Karpas-422 (cell line): Measurements from ENCODE around the gene SFXN1. TPM values are rescaled to one million over a fixed set of nuclear protein-coding genes. Genes with fewer than 3 reads are reported as not detected.

Experiments used
- DNase-seq: peaks from one replicate; pipeline ENCODE4 v3.0.0-alpha.2; 2015
- H2AFZ ChIP-seq: fragments of 200-600 bp; sonication (generic); 2 replicates; pipeline ENCODE4 v1.6.1; 2014; ENCODE audit warnings: antibody characterized with exemption, low read length, mixed read lengths
- H3K27ac ChIP-seq: fragments of 200-600 bp; sonication (generic); 2 replicates; pipeline ENCODE4 v1.5.1; 2014; ENCODE audit warnings: mild to moderate bottlenecking, low read length, moderate library complexity
- H3K27me3 ChIP-seq: fragments of 200-600 bp; sonication (generic); 2 replicates; pipeline ENCODE4 v1.6.1; 2014; ENCODE audit warnings: low read length, mixed read lengths
- H3K36me3 ChIP-seq: fragments of 200-600 bp; sonication (generic); 2 replicates; pipeline ENCODE4 v1.6.1; 2014; ENCODE audit warnings: low read length, mixed read lengths; ENCODE audit not compliant: insufficient read depth
- H3K4me1 ChIP-seq: fragments of 200-600 bp; sonication (generic); 2 replicates; pipeline ENCODE4 v1.6.1; 2014; ENCODE audit warnings: mild to moderate bottlenecking, low read length, mixed read lengths
- H3K4me2 ChIP-seq: fragments of 200-600 bp; sonication (generic); 2 replicates; pipeline ENCODE4 v1.6.1; 2014; ENCODE audit warnings: low read length, low read depth, mild to moderate bottlenecking; ENCODE audit not compliant: poor library complexity, severe bottlenecking
- H3K4me3 ChIP-seq: fragments of 200-600 bp; sonication (generic); 2 replicates; pipeline ENCODE4 v1.5.1; 2014; ENCODE audit warnings: mild to moderate bottlenecking, antibody characterized with exemption, low read length, mixed read lengths
- H3K79me2 ChIP-seq: fragments of 200-600 bp; sonication (generic); 2 replicates; pipeline ENCODE4 v1.6.1; 2014; ENCODE audit warnings: mild to moderate bottlenecking, low read length, mixed read lengths
- H3K9ac ChIP-seq: fragments of 200-600 bp; sonication (generic); 2 replicates; pipeline ENCODE4 v1.6.0; 2014; ENCODE audit warnings: low read length
- H3K9me2 ChIP-seq: fragments of 200-600 bp; sonication (generic), shearing (Covaris generic); replicated peaks from 2 replicates; pipeline ENCODE4 v1.6.0; 2014; ENCODE audit warnings: mild to moderate bottlenecking, low read length, moderate library complexity; ENCODE audit not compliant: insufficient read depth
- H3K9me3 ChIP-seq: fragments of 300-700, 200-600 bp; sonication (generic); 2 replicates; pipeline ENCODE4 v1.6.1; 2014; ENCODE audit warnings: low read length, mixed read lengths
- H4K20me1 ChIP-seq: fragments of 200-600 bp; sonication (generic); 2 replicates; pipeline ENCODE4 v1.6.1; 2014; ENCODE audit warnings: mild to moderate bottlenecking, antibody characterized with exemption, low read length, low read depth; ENCODE audit not compliant: insufficient read depth
- total RNA-seq: library from RNA; depleted of rRNA; stranded (reverse); fragments of >200 nt; shearing (Covaris generic); gene quantifications from 2 replicates; pipeline ENCODE4 v1.2.3, GENCODE V29; 2014; ENCODE audit warnings: low replicate concordance

The SFXN1 gene
- total RNA-seq, 1 experiment from 2014 or later: 87.3 TPM

DNA sequence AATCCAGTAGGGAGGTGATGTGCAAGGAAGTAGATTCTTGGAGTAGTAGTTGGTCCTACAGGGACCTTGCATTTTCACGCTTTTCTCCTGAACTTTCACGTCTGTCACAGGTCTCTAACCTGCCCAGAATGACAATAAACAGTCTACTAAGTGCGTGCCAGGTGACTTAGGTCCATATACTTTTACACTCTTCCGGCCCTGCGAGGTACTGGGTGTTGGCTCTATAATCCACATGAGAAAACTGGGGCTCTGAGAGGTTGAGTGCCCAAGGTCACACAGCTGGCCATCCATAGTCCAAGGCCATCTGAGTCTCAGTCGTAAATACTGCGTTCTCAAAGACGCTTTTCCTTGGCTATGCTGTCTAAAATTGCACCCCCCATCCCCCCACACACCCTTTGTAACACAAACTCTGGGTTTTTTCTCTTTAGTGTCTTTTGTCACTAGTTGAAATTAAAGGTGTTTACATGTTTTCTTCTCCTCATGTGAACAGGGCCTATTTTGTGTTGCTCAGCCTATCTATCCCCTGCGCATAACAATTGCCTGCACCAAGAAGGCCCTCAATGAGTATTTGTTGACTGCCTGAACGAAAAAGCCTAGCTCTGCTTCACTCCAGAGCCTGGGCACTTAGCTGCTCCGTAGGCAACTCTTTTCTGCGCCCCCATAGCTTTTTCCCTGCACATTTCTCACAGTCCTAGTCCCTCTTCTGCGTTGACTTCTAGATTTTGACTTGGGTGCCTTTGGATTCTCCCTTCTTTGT is 943 bp downstream of the SFXN1 start:
- Histone ChIP-seq H4K20me1 (peaks cover 24% of the 10 kb centered on the region), H3K27me3 (no peaks in the 10 kb centered on the region), H3K9ac (peak overlapping the region; percentile 93), H3K4me3 (peak overlapping the region; percentile 91), H3K4me1 (peaks cover 16% of the 10 kb centered on the region), H3K9me3 (no peaks in the 10 kb centered on the region), H3K4me2 (peak overlapping the region; percentile 92), H3K79me2 (peaks cover 58% of the 10 kb centered on the region), H3K27ac (no peak overlapping the region), H3K9me2 (no peaks in the 10 kb centered on the region), H3K36me3 (peaks cover 19% of the 10 kb centered on the region), H2AFZ (peak overlapping the region; percentile 72; the same call in 1 of the 2 replicates)
- no peak for DNase-seq

DNA sequence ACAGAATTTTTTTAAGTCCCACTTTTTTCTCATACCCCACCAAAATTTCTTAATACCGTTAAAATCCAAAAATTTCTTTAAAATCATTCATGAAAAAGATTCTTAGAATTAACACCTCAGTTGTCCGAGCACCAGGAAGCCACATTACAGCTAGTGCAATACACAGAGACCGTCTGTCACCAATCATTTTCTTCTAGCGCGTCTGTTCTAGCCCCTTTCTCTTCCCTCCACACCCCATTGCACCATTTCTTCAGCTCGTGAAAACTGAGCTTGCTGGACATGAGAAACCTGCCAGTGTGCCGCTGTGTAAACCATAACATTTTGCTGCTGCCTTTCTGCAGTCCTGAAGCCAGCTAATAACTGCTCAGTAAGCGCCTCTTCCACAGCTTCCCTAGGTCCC is 5.0 kb downstream of the SFXN1 start:
- Histone ChIP-seq H3K4me3 (no peak overlapping the region), H3K4me2 (no peak overlapping the region), H3K4me1 (peaks cover 12% of the 10 kb centered on the region), H3K27me3 (no peaks in the 10 kb centered on the region), H2AFZ (no peak overlapping the region), H3K36me3 (peaks cover 22% of the 10 kb centered on the region), H3K9ac (no peak overlapping the region), H4K20me1 (peaks cover 54% of the 10 kb centered on the region), H3K9me3 (no peaks in the 10 kb centered on the region), H3K27ac (no peak overlapping the region), H3K79me2 (peaks cover 98% of the 10 kb centered on the region), H3K9me2 (no peaks in the 10 kb centered on the region)
- DNase-seq: no peak

DNA sequence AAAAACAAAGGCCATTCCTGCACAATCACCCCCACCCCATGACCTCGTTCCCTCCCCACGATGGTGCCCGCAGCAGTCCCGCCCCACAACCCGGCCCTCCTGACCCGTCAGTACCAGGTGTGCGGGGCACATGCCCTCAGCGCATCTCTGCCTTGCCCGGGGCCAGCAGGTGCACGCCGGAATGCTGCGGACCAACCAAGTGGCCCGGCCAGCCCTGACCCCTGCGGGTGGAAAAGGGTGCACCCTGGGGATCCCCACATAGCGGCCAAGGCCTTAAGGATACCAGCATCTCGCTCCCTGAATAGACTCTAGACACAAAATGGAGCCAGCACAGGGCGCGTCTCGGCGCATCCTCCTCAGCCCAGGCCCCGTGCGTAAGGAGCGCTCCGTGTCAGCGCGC is 6.0 kb downstream of the SFXN1 start:
- Histone ChIP-seq H3K4me3 (no peak overlapping the region), H3K4me2 (no peak overlapping the region), H3K27ac (no peak overlapping the region), H3K9me3 (no peaks in the 10 kb centered on the region), H2AFZ (no peak overlapping the region), H3K4me1 (peaks cover 12% of the 10 kb centered on the region), H4K20me1 (peaks cover 64% of the 10 kb centered on the region), H3K79me2 (peaks cover 100% of the 10 kb centered on the region), H3K36me3 (peaks cover 31% of the 10 kb centered on the region), H3K9ac (no peak overlapping the region), H3K9me2 (no peaks in the 10 kb centered on the region), H3K27me3 (no peaks in the 10 kb centered on the region)
- DNase-seq: no peak

DNA sequence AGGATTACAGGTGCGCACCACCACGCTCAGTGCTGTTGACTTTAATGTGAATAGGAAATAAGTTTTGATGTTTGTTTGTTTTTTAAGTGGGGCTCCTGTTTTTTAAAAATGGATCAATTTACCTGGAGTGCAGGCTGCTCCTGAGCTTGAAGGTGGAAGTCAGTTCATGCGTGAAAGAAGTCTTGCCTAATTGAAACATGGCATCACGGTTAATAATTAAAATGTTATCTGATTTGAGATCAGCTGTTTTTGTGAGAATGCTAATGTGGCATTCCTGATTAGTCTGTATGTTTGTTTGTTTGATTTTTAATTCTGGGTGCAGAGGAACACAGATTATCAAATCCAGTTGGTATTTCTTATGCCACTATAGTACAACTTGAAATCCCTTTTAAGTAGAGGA is 6.5 kb downstream of the SFXN1 start:
- Histone ChIP-seq H3K9ac (no peak overlapping the region), H3K27ac (no peak overlapping the region), H3K9me2 (no peaks in the 10 kb centered on the region), H3K4me1 (peaks cover 7% of the 10 kb centered on the region), H2AFZ (no peak overlapping the region), H3K79me2 (peaks cover 100% of the 10 kb centered on the region), H3K36me3 (peaks cover 36% of the 10 kb centered on the region), H3K9me3 (no peaks in the 10 kb centered on the region), H3K4me2 (no peak overlapping the region), H3K27me3 (no peaks in the 10 kb centered on the region), H3K4me3 (no peak overlapping the region), H4K20me1 (peaks cover 69% of the 10 kb centered on the region)
- DNase-seq: no peak

DNA sequence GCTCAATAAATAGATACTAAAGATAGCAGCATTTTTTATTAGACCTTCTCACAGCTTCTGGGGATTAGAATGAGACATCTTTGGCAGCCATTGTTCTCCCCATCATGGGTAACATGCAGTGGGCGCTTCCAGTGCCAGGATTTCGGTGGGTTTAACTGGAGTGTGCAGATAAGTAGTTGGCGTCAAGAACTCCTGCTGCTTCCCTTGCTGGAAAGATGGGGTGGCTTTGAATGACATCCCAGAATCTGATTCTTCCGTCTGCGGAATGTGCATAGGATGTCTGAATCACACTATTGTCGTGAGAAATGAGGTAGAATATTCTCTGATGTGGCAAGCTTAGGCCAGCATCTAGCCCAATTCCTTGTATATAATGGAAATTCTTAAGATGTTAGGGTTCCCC is 7.3 kb downstream of the SFXN1 start:
- H4K20me1 ChIP-seq: peaks cover 77% of the 10 kb centered on the region
- no peak overlapping the region for H2AFZ ChIP-seq
- H3K9ac ChIP-seq: no peak overlapping the region
- peaks cover 100% of the 10 kb centered on the region for H3K79me2 ChIP-seq
- H3K27ac ChIP-seq: no peak overlapping the region
- H3K9me3 ChIP-seq: no peaks in the 10 kb centered on the region
- H3K4me2 ChIP-seq: no peak overlapping the region
- H3K9me2 ChIP-seq: no peaks in the 10 kb centered on the region
- H3K27me3 ChIP-seq: no peaks in the 10 kb centered on the region
- DNase-seq: no peak
- no peak overlapping the region for H3K4me3 ChIP-seq
- H3K4me1 ChIP-seq: peaks cover under 1% of the 10 kb centered on the region; the same call in 1 of the 2 replicates
- peaks cover 41% of the 10 kb centered on the region for H3K36me3 ChIP-seq

DNA sequence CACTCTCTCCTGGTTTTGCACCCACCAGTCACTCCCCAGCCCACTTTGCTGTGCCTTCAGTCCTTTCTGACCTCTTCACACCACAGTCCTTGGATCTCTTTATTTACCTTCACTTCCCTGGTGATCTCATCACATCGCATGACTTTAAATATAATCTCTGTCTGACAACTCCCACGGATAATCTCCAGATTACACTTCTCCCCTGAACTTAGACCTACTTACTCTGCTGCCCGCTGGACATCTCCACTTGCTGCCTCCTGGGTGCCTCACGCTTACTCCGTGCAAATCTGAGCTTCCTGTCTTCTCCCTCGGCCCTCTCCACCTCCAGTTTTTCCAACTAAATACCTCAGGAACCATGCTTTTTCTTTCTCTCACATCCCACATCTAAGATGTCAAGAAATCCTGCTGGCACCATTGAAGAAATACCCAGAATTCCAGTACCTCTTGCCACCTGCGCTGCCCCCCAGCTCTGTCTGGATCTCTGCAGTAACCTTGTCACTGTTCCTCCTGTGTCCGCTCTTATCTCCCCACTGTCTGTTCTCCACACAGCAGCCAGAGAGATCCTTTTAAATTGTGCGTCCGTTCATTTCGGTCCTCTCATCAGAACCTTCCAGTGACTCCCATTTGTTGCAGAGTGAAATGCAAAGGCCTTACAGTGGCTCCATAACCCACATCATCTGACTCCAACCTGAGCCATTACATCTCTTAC is 9.3 kb downstream of the SFXN1 start:
- no peaks in the 10 kb centered on the region for H3K9me2 ChIP-seq
- H3K4me2 ChIP-seq: no peak overlapping the region
- H3K9me3 ChIP-seq: no peaks in the 10 kb centered on the region
- H3K27me3 ChIP-seq: no peaks in the 10 kb centered on the region
- no peak overlapping the region for H3K27ac ChIP-seq
- no peak overlapping the region for H3K4me3 ChIP-seq
- H2AFZ ChIP-seq: no peak overlapping the region
- peaks cover 47% of the 10 kb centered on the region for H3K36me3 ChIP-seq
- DNase-seq: no peak
- peaks cover 71% of the 10 kb centered on the region for H4K20me1 ChIP-seq
- peaks cover 100% of the 10 kb centered on the region for H3K79me2 ChIP-seq
- no peak overlapping the region for H3K9ac ChIP-seq
- H3K4me1 ChIP-seq: no peaks in the 10 kb centered on the region

DNA sequence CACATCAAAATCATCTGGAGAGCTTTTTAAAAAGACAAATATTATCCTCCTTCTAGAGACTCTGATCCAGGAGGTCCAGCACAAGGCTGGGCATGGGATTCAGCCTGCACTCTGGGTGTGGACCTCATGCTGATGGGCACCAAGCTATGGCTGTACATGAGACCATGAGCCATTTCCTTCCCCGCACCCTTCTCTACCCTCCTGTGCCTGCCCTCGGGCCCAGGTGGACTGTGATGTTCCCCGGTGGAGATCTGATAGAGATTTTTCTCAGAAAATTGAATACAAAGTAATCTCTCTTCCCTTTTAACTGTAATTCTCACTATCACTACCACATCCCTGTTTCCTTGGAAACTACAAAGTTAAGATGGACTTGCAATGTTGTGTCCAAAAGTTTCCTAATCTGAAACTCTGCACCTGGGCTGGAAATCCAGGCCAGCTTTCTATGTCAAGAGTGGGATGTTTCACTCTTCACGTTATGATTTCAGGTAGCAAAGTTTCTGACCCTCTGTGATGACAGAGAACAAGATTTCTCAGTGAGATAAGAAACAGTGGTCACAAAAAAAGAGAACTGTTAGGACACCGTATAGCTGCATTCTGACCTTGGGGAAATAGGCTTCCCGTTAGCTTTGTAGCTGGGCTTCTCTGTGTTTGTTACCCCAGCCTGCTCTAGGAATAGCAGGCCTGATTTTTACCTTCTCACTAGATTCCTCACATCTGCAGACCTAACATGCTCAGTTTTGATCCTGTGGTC is 11.5 kb downstream of the SFXN1 start:
- Histone ChIP-seq H3K4me1 (no peaks in the 10 kb centered on the region), H3K9me2 (no peaks in the 10 kb centered on the region), H3K9me3 (no peaks in the 10 kb centered on the region), H3K36me3 (peaks cover 57% of the 10 kb centered on the region), H3K27ac (no peak overlapping the region), H3K27me3 (no peaks in the 10 kb centered on the region), H3K79me2 (peaks cover 97% of the 10 kb centered on the region), H3K4me2 (no peak overlapping the region), H4K20me1 (peaks cover 54% of the 10 kb centered on the region), H3K9ac (no peak overlapping the region), H3K4me3 (no peak overlapping the region), H2AFZ (no peak overlapping the region)
- no peak for DNase-seq

DNA sequence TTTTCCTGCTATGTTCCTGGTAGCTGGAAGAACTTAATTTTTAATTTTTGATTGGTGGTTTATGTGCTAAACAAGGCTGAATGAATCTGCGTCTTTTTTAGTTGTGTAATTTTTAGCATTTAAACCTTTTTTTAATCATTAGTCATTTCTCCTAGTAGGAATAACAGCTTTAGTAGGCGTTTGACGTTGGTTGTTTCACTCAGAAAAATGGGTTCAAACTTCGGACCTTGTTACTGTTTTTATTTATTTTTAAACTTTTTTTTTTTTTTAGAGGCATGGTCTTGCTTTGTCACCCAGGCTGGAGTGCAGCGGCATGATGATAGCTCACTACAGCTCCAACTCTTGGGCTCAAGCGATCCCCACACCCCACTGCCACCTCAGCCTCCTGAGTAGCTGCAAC is 12.9 kb downstream of the SFXN1 start:
- Histone ChIP-seq H3K9me3 (no peaks in the 10 kb centered on the region), H3K4me2 (no peak overlapping the region), H3K4me3 (no peak overlapping the region), H4K20me1 (peaks cover 43% of the 10 kb centered on the region), H3K36me3 (peaks cover 58% of the 10 kb centered on the region), H3K79me2 (peaks cover 94% of the 10 kb centered on the region), H3K4me1 (no peaks in the 10 kb centered on the region), H3K9ac (no peak overlapping the region), H3K9me2 (no peaks in the 10 kb centered on the region), H2AFZ (no peak overlapping the region), H3K27ac (no peak overlapping the region), H3K27me3 (no peaks in the 10 kb centered on the region)
- no peak for DNase-seq
